ENCODE results near the gene KRT2.

DNA sequence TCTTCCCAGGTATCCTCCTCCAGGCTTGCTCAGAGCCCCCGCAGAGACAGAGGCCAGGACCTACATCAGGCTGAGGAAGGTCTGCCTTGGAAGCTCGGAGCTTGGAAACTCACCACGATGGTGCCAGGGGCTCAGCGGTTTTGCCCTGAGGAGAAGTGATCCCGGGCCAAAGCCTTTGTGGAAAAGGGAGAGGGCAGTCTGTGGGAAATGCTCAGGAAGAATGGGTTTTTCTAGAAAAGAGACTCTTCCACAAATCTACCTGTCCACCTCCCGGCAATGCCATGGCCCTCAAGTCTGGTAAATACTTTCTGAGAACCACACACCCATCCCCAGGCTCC, 8.0 kb downstream of the KRT2 start:
- TF ChIP-seq, protein P1, sequence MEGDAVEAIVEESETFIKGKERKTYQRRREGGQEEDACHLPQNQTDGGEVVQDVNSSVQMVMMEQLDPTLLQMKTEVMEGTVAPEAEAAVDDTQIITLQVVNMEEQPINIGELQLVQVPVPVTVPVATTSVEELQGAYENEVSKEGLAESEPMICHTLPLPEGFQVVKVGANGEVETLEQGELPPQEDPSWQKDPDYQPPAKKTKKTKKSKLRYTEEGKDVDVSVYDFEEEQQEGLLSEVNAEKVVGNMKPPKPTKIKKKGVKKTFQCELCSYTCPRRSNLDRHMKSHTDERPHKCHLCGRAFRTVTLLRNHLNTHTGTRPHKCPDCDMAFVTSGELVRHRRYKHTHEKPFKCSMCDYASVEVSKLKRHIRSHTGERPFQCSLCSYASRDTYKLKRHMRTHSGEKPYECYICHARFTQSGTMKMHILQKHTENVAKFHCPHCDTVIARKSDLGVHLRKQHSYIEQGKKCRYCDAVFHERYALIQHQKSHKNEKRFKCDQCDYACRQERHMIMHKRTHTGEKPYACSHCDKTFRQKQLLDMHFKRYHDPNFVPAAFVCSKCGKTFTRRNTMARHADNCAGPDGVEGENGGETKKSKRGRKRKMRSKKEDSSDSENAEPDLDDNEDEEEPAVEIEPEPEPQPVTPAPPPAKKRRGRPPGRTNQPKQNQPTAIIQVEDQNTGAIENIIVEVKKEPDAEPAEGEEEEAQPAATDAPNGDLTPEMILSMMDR (IDR thresholded peaks at IDR 0.05), result no peak
- no peak for TF ChIP-seq POLR2A (IDR thresholded peaks at IDR 0.05)

Measured in thyroid gland (tissue), 4 donors.